Activated CD8-positive, alpha-beta memory T cell treated with anti-CD3 and anti-CD28 coated beads for 36 hours (primary cell): ENCODE results near the gene LGALS9C. TPM values are rescaled to one million over a fixed set of nuclear protein-coding genes. Genes with fewer than 3 reads are reported as not detected.
"Not testable (repeated sequence)": the region's sequence is repeated elsewhere in the genome, so short reads cannot be mapped to it uniquely, and the experiment has no call there.

Source experiments
- CTCF ChIA-PET: fragments of 350-600 bp; sonication (Branson Sonifier 250); formaldehyde crosslinking; loops from one replicate; lab custom pipeline; 2021; ENCODE audit warnings: antibody characterized with exemption; lab: Charles Lee
- POLR2A ChIA-PET: fragments of 350-600 bp; sonication (Branson Sonifier 250); formaldehyde crosslinking; loops from one replicate; lab custom pipeline; 2021; ENCODE audit warnings: antibody characterized with exemption; lab: Charles Lee
- total RNA-seq, 2 experiments: library from RNA; stranded (reverse); gene quantifications; one replicate each; pipeline ENCODE4 v1.2.3, GENCODE V29; 2021

The LGALS9C gene
- total RNA-seq, 2 experiments from 2014 or later, result not detected

GRCh38 chr17:18477367-18477766 is 778 bp downstream of the LGALS9C start:
- POLR2A ChIA-PET, CTCF ChIA-PET: not testable (repeated sequence)

- POLR2A ChIA-PET, CTCF ChIA-PET: not testable (repeated sequence)
Measured at GRCh38 chr17:18478362-18478761, 1.8 kb downstream of the LGALS9C start.

GRCh38 chr17:18478977-18479595 is 2.5 kb downstream of the LGALS9C start:
- POLR2A ChIA-PET, CTCF ChIA-PET: not testable (repeated sequence)

GRCh38 chr17:18481775-18482174 is 5.2 kb downstream of the LGALS9C start:
- POLR2A ChIA-PET, CTCF ChIA-PET: not testable (repeated sequence)

- CTCF ChIA-PET, POLR2A ChIA-PET: not testable (repeated sequence)
Measured at GRCh38 chr17:18485936-18486464, 9.4 kb downstream of the LGALS9C start.

- CTCF ChIA-PET, POLR2A ChIA-PET: not testable (repeated sequence)
Measured at GRCh38 chr17:18487633-18488032, 11.0 kb downstream of the LGALS9C start.

- CTCF ChIA-PET, result not testable (repeated sequence)
Measured at GRCh38 chr17:18488622-18489021, 12.0 kb downstream of the LGALS9C start.

GRCh38 chr17:18490016-18490415 is 13.4 kb downstream of the LGALS9C start:
- CTCF ChIA-PET, POLR2A ChIA-PET: not testable (repeated sequence)

More at GRCh38 chr17:18488622-18489021, 12.0 kb downstream of the LGALS9C start:
- POLR2A ChIA-PET, result not testable (repeated sequence)

GRCh38 chr17:18492712-18493480 is 16.3 kb downstream of the LGALS9C start:
- CTCF ChIA-PET, POLR2A ChIA-PET: not testable (repeated sequence)

- CTCF ChIA-PET, POLR2A ChIA-PET: not testable (repeated sequence)
Measured at GRCh38 chr17:18494250-18494768, 17.7 kb downstream of the LGALS9C start.

GRCh38 chr17:18497044-18497443 is 20.5 kb downstream of the LGALS9C start:
- CTCF ChIA-PET, POLR2A ChIA-PET: not testable (repeated sequence)

GRCh38 chr17:18499100-18499499 is 22.5 kb downstream of the LGALS9C start:
- POLR2A ChIA-PET, CTCF ChIA-PET: not testable (repeated sequence)

GRCh38 chr17:18499756-18500155 is 23.2 kb downstream of the LGALS9C start:
- POLR2A ChIA-PET, CTCF ChIA-PET: not testable (repeated sequence)

GRCh38 chr17:18500281-18500680 is 23.7 kb downstream of the LGALS9C start:
- CTCF ChIA-PET, POLR2A ChIA-PET: not testable (repeated sequence)

GRCh38 chr17:18500816-18501215 is 24.2 kb downstream of the LGALS9C start:
- POLR2A ChIA-PET, result not testable (repeated sequence)

GRCh38 chr17:18503221-18503620 is 26.6 kb downstream of the LGALS9C start:
- CTCF ChIA-PET, POLR2A ChIA-PET: not testable (repeated sequence)

More at GRCh38 chr17:18500816-18501215, 24.2 kb downstream of the LGALS9C start:
- CTCF ChIA-PET, result not testable (repeated sequence)

- CTCF ChIA-PET, POLR2A ChIA-PET: not testable (repeated sequence)
Measured at GRCh38 chr17:18507729-18508128, 31.1 kb downstream of the LGALS9C start.

GRCh38 chr17:18508667-18509066 is 32.1 kb downstream of the LGALS9C start:
- POLR2A ChIA-PET, CTCF ChIA-PET: not testable (repeated sequence)

GRCh38 chr17:18521100-18521499 is 44.5 kb downstream of the LGALS9C start:
- POLR2A ChIA-PET, CTCF ChIA-PET: not testable (repeated sequence)

- POLR2A ChIA-PET, CTCF ChIA-PET: not testable (repeated sequence)
Measured at GRCh38 chr17:18525015-18525414, 48.4 kb downstream of the LGALS9C start.
